ENCODE results near the gene GBX2. TPM values are rescaled to one million over a fixed set of nuclear protein-coding genes. Genes with fewer than 3 reads are reported as not detected.

The GBX2 gene
- total and polyA plus RNA-seq, 2 of the 8 experiments (the other 6 are each of a cell fraction or from before 2014, with no cell fraction given), result 0.38 to 0.89 TPM

GRCh38 chr2:236161082-236161462 is 7.1 kb downstream of the GBX2 start:
- H3K79me1 ChIP-seq (ENCODE audit: low read depth, low read length), result no peaks in the 10 kb centered on the region
- peak overlapping the region; percentile 81; the same call in 1 of the 2 replicates for H2BK15ac ChIP-seq (ENCODE audit: low read length)
- H3K4me2 ChIP-seq (ENCODE audit: insufficient read depth in 1 of 2, low read depth in 2 of 2, low read length in 2 of 2), result no peak overlapping the region
- no peak overlapping the region for H4K91ac ChIP-seq (replicated peaks; ENCODE audit: insufficient read length, low read length)
- no peak overlapping the region for H3K14ac ChIP-seq (ENCODE audit: insufficient read length)
- 25% methylated on average over 15 of the region's 15 CpGs; no CpG with 5 or more reads in 1 of the 2 experiments for WGBS, 2 experiments (ENCODE audit: extremely low coverage in 1 of 2, insufficient coverage in 1 of 2, insufficient read length in 1 of 2, insufficient replicate concordance in 2 of 2, low coverage in 1 of 2, low lambda C conversion rate in 2 of 2, missing lambda C conversion rate in 1 of 2)
- H3K18ac ChIP-seq (ENCODE audit: extremely low read depth, low read length), result peak overlapping the region; percentile 78; the same call in 1 of the 2 replicates
- peak overlapping the region; percentile 97; the same call in 1 of the 2 replicates for H2BK12ac ChIP-seq (ENCODE audit: low read depth, low read length)
- no peak overlapping the region for H3K23ac ChIP-seq (ENCODE audit: insufficient read length)
- peaks cover 84 to 98% (median 95%) of the 10 kb centered on the region in 4 experiments for H3K27me3 ChIP-seq (replicated peaks in 1 of 4; ENCODE audit: control insufficient read depth in 3 of 4, extremely low read depth in 1 of 4, insufficient read depth in 3 of 4, low read length in 3 of 4)
- H2BK20ac ChIP-seq (ENCODE audit: low read length), result peak overlapping the region; percentile 88; the same call in 1 of the 2 replicates
- ChIA-PET POLR2A (ENCODE audit: partially characterized antibody) (interaction anchor here (0.9 to 6.3 kb wide), 4 partner anchors 9 to 119 kb away, joined by 3 to 54 read pairs (median 4); partner anchors contain the start of gene GBX2), CTCF (ENCODE audit: partially characterized antibody) (interaction anchor here (0.6 to 3.1 kb wide), 8 partner anchors 12 to 172 kb away, joined by 3 to 44 read pairs (median 4); no protein-coding TSS in a partner anchor)
- H3K9me3 ChIP-seq (ENCODE audit: insufficient read depth in 2 of 2, low read depth in 1 of 2, low read length in 1 of 2), result no peaks in the 10 kb centered on the region
- H2AK5ac ChIP-seq (ENCODE audit: low read depth, low read length), result no peak overlapping the region; the same call in 1 of the 2 replicates
- FAIRE-seq (no peak), DNase-seq (ENCODE audit: low read depth in 1 of 2, low spot score in 2 of 2) (peak in 1 of 2 experiments; percentile 62)
- H4K20me1 ChIP-seq (replicated peaks in 1 of 2; ENCODE audit: control insufficient read depth in 1 of 2, insufficient read depth in 2 of 2, low read length in 2 of 2), result peaks cover 10 to 12% of the 10 kb centered on the region in 2 experiments
- H3K56ac ChIP-seq (replicated peaks; ENCODE audit: insufficient read length, low read depth, low read length), result no peak overlapping the region
- H3K79me2 ChIP-seq (ENCODE audit: control insufficient read depth in 1 of 2, insufficient read depth in 2 of 2, low read length in 2 of 2), result no peaks in the 10 kb centered on the region
- no peak overlapping the region for H3K4me3 ChIP-seq (ENCODE audit: extremely low read depth in 1 of 4, insufficient read depth in 2 of 4, low read depth in 3 of 4, low read length in 4 of 4)
- H3K36me3 ChIP-seq (ENCODE audit: control insufficient read depth in 2 of 4, insufficient read depth in 4 of 4, low read length in 3 of 4), result no peaks in the 10 kb centered on the region; a peak in 1 of 8 replicates
- H4K8ac ChIP-seq (ENCODE audit: extremely low read depth, insufficient read depth, low read length), result no peak overlapping the region
- no peak overlapping the region for H3K9ac ChIP-seq (replicated peaks in 1 of 4; ENCODE audit: extremely low read depth in 1 of 4, low read depth in 3 of 4, low read length in 3 of 4)
- no peak overlapping the region for H3K27ac ChIP-seq (ENCODE audit: low read depth, low read length)
- H3K4ac ChIP-seq (replicated peaks; ENCODE audit: insufficient read length, low read depth, low read length), result no peak overlapping the region
- peaks cover 18% of the 10 kb centered on the region; the same call in 1 of the 2 replicates for H3K23me2 ChIP-seq (ENCODE audit: low read depth, low read length)
- H4K5ac ChIP-seq (ENCODE audit: insufficient read length, low read depth, low read length), result no peak overlapping the region
- peak overlapping the region; percentile 97; the same call in 1 of the 2 replicates for H2BK5ac ChIP-seq (ENCODE audit: low read depth, low read length)
- H2BK120ac ChIP-seq (replicated peaks; ENCODE audit: low read depth, low read length), result no peak overlapping the region
- peaks cover 4 to 51% (median 37%) of the 10 kb centered on the region in 4 experiments for H3K4me1 ChIP-seq (replicated peaks in 1 of 4; ENCODE audit: control insufficient read depth in 3 of 4, insufficient read depth in 4 of 4, low read length in 3 of 4)
- no peak overlapping the region for H2AFZ ChIP-seq (ENCODE audit: low read length)
- no peak for TF ChIP-seq ASH2L (IDR thresholded peaks at IDR 0.05; ENCODE audit: low read length)
- no peak for TF ChIP-seq GTF2F1 (IDR thresholded peaks at IDR 0.05; ENCODE audit: borderline replicate concordance, low read depth, low read length)
- TF ChIP-seq SUZ12 (IDR thresholded peaks at IDR 0.05; ENCODE audit: low read length), result peak; percentile 25; the same call in 1 of the 2 replicates
- no peak for TF ChIP-seq USF2 (IDR thresholded peaks at IDR 0.05; ENCODE audit: low read length)
- TF ChIP-seq MAFK (IDR thresholded peaks at IDR 0.05; ENCODE audit: low read depth, low read length), result no peak
- TF ChIP-seq SIN3A (conservative IDR thresholded peaks at IDR 0.05 in 1 of 2, IDR thresholded peaks at IDR 0.05 in 1 of 2; ENCODE audit: low read depth in 1 of 2, low read length in 2 of 2), result no peak
- TF ChIP-seq FOSL1 (IDR thresholded peaks at IDR 0.05; ENCODE audit: insufficient read depth, low read depth, low read length), result no peak
- TF ChIP-seq ATF3 (IDR thresholded peaks at IDR 0.05; ENCODE audit: insufficient read depth, low read depth, low read length), result no peak
- TF ChIP-seq RNF2 (IDR thresholded peaks at IDR 0.05; ENCODE audit: borderline replicate concordance, low read depth, low read length, missing control alignments, poor library complexity, severe bottlenecking), result peak; percentile 8
- TF ChIP-seq JUND (IDR thresholded peaks at IDR 0.05; ENCODE audit: low read length), result no peak

Measured in H1 (cell line).